Measurements from ENCODE around the gene KLF1. TPM values are rescaled to one million over a fixed set of nuclear protein-coding genes. Genes with fewer than 3 reads are reported as not detected.

KLF1 gene
- total RNA-seq, 1 donor = not detected

DNA sequence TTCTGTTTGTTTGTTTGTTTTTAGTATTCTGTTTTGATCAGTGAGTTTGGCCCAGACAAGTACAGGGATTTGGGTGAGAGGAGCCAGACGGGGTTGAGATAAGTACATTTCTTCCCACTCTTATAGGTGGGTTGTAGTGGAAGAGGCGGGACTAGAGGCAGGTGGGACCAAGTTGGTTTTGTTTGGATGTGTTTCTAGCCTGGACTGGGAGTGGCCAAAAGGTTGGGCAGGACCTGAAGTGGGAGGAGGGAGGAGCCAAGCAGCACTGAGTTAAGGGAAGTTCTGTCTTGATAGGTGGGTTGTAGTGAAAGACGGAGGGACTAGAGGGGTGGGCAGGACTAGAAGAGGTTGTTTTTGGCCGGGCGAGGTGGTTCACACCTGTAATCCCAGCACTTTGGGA is 14.7 kb downstream of the KLF1 start:
- DNase-seq (ENCODE audit: insufficient read length, low spot score, missing footprints) = peak; percentile 89
- Histone ChIP-seq H3K4me1 (ENCODE audit: insufficient read depth, low read length) (no peaks in the 10 kb centered on the region), H3K36me3 (ENCODE audit: insufficient read depth, low read length) (no peaks in the 10 kb centered on the region), H3K9me3 (ENCODE audit: low read depth, low read length) (no peaks in the 10 kb centered on the region), H3K27me3 (ENCODE audit: insufficient read depth, low read length) (no peaks in the 10 kb centered on the region), H3K4me3 (ENCODE audit: insufficient read depth, low read length) (no peak overlapping the region), H3K79me2 (ENCODE audit: insufficient read depth, low read length) (no peaks in the 10 kb centered on the region), H4K20me1 (ENCODE audit: insufficient read depth, low read length) (no peaks in the 10 kb centered on the region), H3K4me2 (ENCODE audit: insufficient read depth, low read length) (no peak overlapping the region), H3K27ac (ENCODE audit: low read depth, low read length) (no peak overlapping the region), H2AFZ (ENCODE audit: low read length) (no peak overlapping the region)
- TF ChIP-seq, protein P1, sequence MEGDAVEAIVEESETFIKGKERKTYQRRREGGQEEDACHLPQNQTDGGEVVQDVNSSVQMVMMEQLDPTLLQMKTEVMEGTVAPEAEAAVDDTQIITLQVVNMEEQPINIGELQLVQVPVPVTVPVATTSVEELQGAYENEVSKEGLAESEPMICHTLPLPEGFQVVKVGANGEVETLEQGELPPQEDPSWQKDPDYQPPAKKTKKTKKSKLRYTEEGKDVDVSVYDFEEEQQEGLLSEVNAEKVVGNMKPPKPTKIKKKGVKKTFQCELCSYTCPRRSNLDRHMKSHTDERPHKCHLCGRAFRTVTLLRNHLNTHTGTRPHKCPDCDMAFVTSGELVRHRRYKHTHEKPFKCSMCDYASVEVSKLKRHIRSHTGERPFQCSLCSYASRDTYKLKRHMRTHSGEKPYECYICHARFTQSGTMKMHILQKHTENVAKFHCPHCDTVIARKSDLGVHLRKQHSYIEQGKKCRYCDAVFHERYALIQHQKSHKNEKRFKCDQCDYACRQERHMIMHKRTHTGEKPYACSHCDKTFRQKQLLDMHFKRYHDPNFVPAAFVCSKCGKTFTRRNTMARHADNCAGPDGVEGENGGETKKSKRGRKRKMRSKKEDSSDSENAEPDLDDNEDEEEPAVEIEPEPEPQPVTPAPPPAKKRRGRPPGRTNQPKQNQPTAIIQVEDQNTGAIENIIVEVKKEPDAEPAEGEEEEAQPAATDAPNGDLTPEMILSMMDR (IDR thresholded peaks at IDR 0.05; ENCODE audit: extremely low read depth, low read depth, low read length) = no peak

DNA sequence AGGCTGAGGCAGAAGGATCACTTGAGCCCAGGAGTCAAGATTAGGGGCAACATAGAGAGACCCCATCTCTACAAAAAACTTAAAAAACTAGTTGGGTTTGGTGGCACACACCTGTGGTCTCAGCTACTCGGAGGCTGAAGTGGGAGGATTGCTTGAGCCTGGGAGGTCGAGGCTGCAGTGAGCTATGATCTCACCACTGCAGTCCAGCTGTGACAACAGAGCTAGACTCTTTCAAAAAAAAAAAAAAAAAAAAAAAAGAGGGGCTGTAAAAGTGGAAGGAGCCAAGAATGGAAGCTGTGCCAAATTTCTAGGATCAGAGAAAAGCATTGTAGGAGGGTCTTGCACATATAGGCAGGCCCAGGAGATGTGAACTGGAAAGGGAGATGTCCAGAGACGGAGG is 15.3 kb downstream of the KLF1 start:
- H3K4me2 ChIP-seq (ENCODE audit: insufficient read depth, low read length) = no peak overlapping the region
- H3K36me3 ChIP-seq (ENCODE audit: insufficient read depth, low read length) = no peaks in the 10 kb centered on the region
- no peaks in the 10 kb centered on the region for H4K20me1 ChIP-seq (ENCODE audit: insufficient read depth, low read length)
- DNase-seq (ENCODE audit: insufficient read length, low spot score, missing footprints) = no peak
- no peaks in the 10 kb centered on the region for H3K9me3 ChIP-seq (ENCODE audit: low read depth, low read length)
- no peaks in the 10 kb centered on the region for H3K79me2 ChIP-seq (ENCODE audit: insufficient read depth, low read length)
- H3K27ac ChIP-seq (ENCODE audit: low read depth, low read length) = no peak overlapping the region
- no peaks in the 10 kb centered on the region for H3K27me3 ChIP-seq (ENCODE audit: insufficient read depth, low read length)
- no peaks in the 10 kb centered on the region for H3K4me1 ChIP-seq (ENCODE audit: insufficient read depth, low read length)
- H2AFZ ChIP-seq (ENCODE audit: low read length) = no peak overlapping the region
- H3K4me3 ChIP-seq (ENCODE audit: insufficient read depth, low read length) = no peak overlapping the region
- TF ChIP-seq, protein P1 (IDR thresholded peaks at IDR 0.05; ENCODE audit: extremely low read depth, low read depth, low read length) = no peak

- Histone ChIP-seq H3K4me1 (ENCODE audit: insufficient read depth, low read length) (no peaks in the 10 kb centered on the region), H4K20me1 (ENCODE audit: insufficient read depth, low read length) (no peaks in the 10 kb centered on the region), H2AFZ (ENCODE audit: low read length) (no peak overlapping the region), H3K79me2 (ENCODE audit: insufficient read depth, low read length) (no peaks in the 10 kb centered on the region), H3K9me3 (ENCODE audit: low read depth, low read length) (no peaks in the 10 kb centered on the region), H3K27ac (ENCODE audit: low read depth, low read length) (no peak overlapping the region), H3K27me3 (ENCODE audit: insufficient read depth, low read length) (no peaks in the 10 kb centered on the region), H3K4me2 (ENCODE audit: insufficient read depth, low read length) (no peak overlapping the region), H3K36me3 (ENCODE audit: insufficient read depth, low read length) (no peaks in the 10 kb centered on the region), H3K4me3 (ENCODE audit: insufficient read depth, low read length) (no peak overlapping the region)
- peak; percentile 86 for DNase-seq (ENCODE audit: insufficient read length, low spot score, missing footprints)
- TF ChIP-seq, protein P1 (IDR thresholded peaks at IDR 0.05; ENCODE audit: extremely low read depth, low read depth, low read length) = no peak
These were observed 18.4 kb downstream of the KLF1 start for GRCh38 chr19:12868540-12869112.

GRCh38 chr19:12867120-12868099 is 19.6 kb downstream of the KLF1 start:
- no peaks in the 10 kb centered on the region for H3K4me1 ChIP-seq (ENCODE audit: insufficient read depth, low read length)
- H3K9me3 ChIP-seq (ENCODE audit: low read depth, low read length) = no peaks in the 10 kb centered on the region
- H3K27me3 ChIP-seq (ENCODE audit: insufficient read depth, low read length) = no peaks in the 10 kb centered on the region
- no peaks in the 10 kb centered on the region for H3K36me3 ChIP-seq (ENCODE audit: insufficient read depth, low read length)
- H3K4me3 ChIP-seq (ENCODE audit: insufficient read depth, low read length) = peak overlapping the region; percentile 65
- peak overlapping the region; percentile 77 for H2AFZ ChIP-seq (ENCODE audit: low read length)
- no peaks in the 10 kb centered on the region for H4K20me1 ChIP-seq (ENCODE audit: insufficient read depth, low read length)
- H3K79me2 ChIP-seq (ENCODE audit: insufficient read depth, low read length) = no peaks in the 10 kb centered on the region
- DNase-seq (ENCODE audit: insufficient read length, low spot score, missing footprints) = peak; percentile 96
- peak overlapping the region; percentile 83 for H3K4me2 ChIP-seq (ENCODE audit: insufficient read depth, low read length)
- no peak overlapping the region for H3K27ac ChIP-seq (ENCODE audit: low read depth, low read length)
- TF ChIP-seq, protein P1 (IDR thresholded peaks at IDR 0.05; ENCODE audit: extremely low read depth, low read depth, low read length) = no peak
